ENCODE data around the gene HORMAD2. TPM values are rescaled to one million over a fixed set of nuclear protein-coding genes. Genes with fewer than 3 reads are reported as not detected.
A peak's percentile ranks its signal among the peaks of the same experiment; 100 is the strongest.

Gene HORMAD2
- total RNA-seq, 1 donor from 2014 or later = not detected

DNA sequence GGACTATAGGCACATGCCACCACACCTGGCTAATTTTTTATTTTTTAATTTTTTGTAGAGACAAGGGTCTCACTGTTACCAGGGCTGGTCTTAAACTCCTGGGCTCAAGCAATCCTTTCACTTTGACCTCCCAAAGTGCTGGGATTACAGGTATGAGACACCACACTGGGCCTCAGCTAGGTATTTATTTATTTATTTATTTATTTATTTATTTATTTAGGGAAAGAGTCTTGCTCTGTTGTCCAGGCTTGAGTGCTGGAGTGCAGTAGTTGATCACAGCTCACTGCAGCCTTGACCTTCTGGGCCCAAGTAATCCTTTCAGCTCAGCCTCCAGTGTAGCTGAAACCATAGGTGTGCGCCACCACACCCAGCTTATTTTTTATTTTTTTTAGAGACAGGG is 43.2 kb downstream of the HORMAD2 start:
- FAIRE-seq = no peak
- TF ChIP-seq EZH2 (IDR thresholded peaks at IDR 0.05; ENCODE audit: insufficient read depth, low read length) = no peak
- TF ChIP-seq, protein P1, sequence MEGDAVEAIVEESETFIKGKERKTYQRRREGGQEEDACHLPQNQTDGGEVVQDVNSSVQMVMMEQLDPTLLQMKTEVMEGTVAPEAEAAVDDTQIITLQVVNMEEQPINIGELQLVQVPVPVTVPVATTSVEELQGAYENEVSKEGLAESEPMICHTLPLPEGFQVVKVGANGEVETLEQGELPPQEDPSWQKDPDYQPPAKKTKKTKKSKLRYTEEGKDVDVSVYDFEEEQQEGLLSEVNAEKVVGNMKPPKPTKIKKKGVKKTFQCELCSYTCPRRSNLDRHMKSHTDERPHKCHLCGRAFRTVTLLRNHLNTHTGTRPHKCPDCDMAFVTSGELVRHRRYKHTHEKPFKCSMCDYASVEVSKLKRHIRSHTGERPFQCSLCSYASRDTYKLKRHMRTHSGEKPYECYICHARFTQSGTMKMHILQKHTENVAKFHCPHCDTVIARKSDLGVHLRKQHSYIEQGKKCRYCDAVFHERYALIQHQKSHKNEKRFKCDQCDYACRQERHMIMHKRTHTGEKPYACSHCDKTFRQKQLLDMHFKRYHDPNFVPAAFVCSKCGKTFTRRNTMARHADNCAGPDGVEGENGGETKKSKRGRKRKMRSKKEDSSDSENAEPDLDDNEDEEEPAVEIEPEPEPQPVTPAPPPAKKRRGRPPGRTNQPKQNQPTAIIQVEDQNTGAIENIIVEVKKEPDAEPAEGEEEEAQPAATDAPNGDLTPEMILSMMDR (IDR thresholded peaks at IDR 0.05; ENCODE audit: insufficient read depth, low read depth, low read length) = no peak
- H2AFZ ChIP-seq (ENCODE audit: low read depth, low read length) = no peak overlapping the region
- no peak overlapping the region for H3K27ac Mint-ChIP-seq (ENCODE audit: unreplicated experiment)
- no peaks in the 10 kb centered on the region for H3K36me3 Mint-ChIP-seq (ENCODE audit: low read depth, unreplicated experiment)
- H3K4me1 ChIP-seq (ENCODE audit: insufficient read depth, low read length) = no peaks in the 10 kb centered on the region
- H3K4me1 Mint-ChIP-seq (ENCODE audit: low read depth, unreplicated experiment) = peaks cover 3% of the 10 kb centered on the region
- H3K79me2 ChIP-seq (ENCODE audit: insufficient read depth, low read length) = no peaks in the 10 kb centered on the region
- no peak overlapping the region for H3K4me2 ChIP-seq (ENCODE audit: low read length)
- no peaks in the 10 kb centered on the region for H3K36me3 ChIP-seq (ENCODE audit: insufficient read depth, low read length)
- no peak overlapping the region for H3K4me3 ChIP-seq (ENCODE audit: insufficient read depth, low read depth, low read length)
- H3K27me3 Mint-ChIP-seq (ENCODE audit: low read depth, unreplicated experiment) = no peaks in the 10 kb centered on the region
- no peak for DNase-seq (ENCODE audit: low read depth)
- H3K27ac ChIP-seq (ENCODE audit: low read depth, low read length) = no peak overlapping the region
- no peak overlapping the region for H3K9ac ChIP-seq (ENCODE audit: low read length)
- H3K9me3 ChIP-seq (ENCODE audit: insufficient read depth, low read depth, low read length) = no peaks in the 10 kb centered on the region
- H4K20me1 ChIP-seq (ENCODE audit: insufficient read depth, low read length) = no peaks in the 10 kb centered on the region
- H3K27me3 ChIP-seq (ENCODE audit: insufficient read depth, low read length) = no peaks in the 10 kb centered on the region
- H3K4me3 Mint-ChIP-seq (ENCODE audit: unreplicated experiment) = no peak overlapping the region
- H3K9me3 Mint-ChIP-seq (ENCODE audit: unreplicated experiment) = no peaks in the 10 kb centered on the region

DNA sequence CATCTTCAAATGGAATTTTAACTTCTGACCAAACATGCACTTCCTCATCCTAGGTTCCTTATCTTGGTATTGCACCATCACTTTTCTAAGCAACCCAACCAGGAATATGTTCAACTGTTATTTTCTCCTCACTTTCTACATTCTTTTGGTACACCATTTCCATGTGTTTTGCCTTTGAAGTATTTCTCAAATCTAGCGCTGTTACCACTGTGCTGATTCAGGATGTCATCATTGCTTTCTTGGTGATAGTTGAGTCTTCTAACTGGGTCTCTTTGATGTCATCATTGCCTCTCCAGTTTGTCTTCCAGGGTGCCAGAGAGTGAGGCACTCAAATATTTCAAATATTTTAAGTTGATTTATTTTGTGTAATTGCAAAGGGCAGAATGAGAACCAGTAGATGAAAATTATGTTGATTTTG is 47.5 kb downstream of the HORMAD2 start:
- no peaks in the 10 kb centered on the region for H3K79me2 ChIP-seq (ENCODE audit: insufficient read depth, low read length)
- no peak overlapping the region for H3K27ac ChIP-seq (ENCODE audit: low read depth, low read length)
- no peak overlapping the region for H3K4me3 Mint-ChIP-seq (ENCODE audit: unreplicated experiment)
- TF ChIP-seq, protein P1 (IDR thresholded peaks at IDR 0.05; ENCODE audit: insufficient read depth, low read depth, low read length) = no peak
- TF ChIP-seq EZH2 (IDR thresholded peaks at IDR 0.05; ENCODE audit: insufficient read depth, low read length) = no peak
- H3K4me1 Mint-ChIP-seq (ENCODE audit: low read depth, unreplicated experiment) = peaks cover 12% of the 10 kb centered on the region
- no peaks in the 10 kb centered on the region for H3K36me3 ChIP-seq (ENCODE audit: insufficient read depth, low read length)
- no peaks in the 10 kb centered on the region for H3K4me1 ChIP-seq (ENCODE audit: insufficient read depth, low read length)
- peak; percentile 90 for DNase-seq (ENCODE audit: low read depth)
- H3K4me2 ChIP-seq (ENCODE audit: low read length) = no peak overlapping the region
- no peaks in the 10 kb centered on the region for H3K9me3 ChIP-seq (ENCODE audit: insufficient read depth, low read depth, low read length)
- no peak overlapping the region for H3K9ac ChIP-seq (ENCODE audit: low read length)
- H4K20me1 ChIP-seq (ENCODE audit: insufficient read depth, low read length) = no peaks in the 10 kb centered on the region
- no peak overlapping the region for H2AFZ ChIP-seq (ENCODE audit: low read depth, low read length)
- no peaks in the 10 kb centered on the region for H3K36me3 Mint-ChIP-seq (ENCODE audit: low read depth, unreplicated experiment)
- no peak overlapping the region for H3K27ac Mint-ChIP-seq (ENCODE audit: unreplicated experiment)
- FAIRE-seq = no peak
- H3K4me3 ChIP-seq (ENCODE audit: insufficient read depth, low read depth, low read length) = no peak overlapping the region
- no peaks in the 10 kb centered on the region for H3K27me3 Mint-ChIP-seq (ENCODE audit: low read depth, unreplicated experiment)
- no peaks in the 10 kb centered on the region for H3K9me3 Mint-ChIP-seq (ENCODE audit: unreplicated experiment)
- no peaks in the 10 kb centered on the region for H3K27me3 ChIP-seq (ENCODE audit: insufficient read depth, low read length)

DNA sequence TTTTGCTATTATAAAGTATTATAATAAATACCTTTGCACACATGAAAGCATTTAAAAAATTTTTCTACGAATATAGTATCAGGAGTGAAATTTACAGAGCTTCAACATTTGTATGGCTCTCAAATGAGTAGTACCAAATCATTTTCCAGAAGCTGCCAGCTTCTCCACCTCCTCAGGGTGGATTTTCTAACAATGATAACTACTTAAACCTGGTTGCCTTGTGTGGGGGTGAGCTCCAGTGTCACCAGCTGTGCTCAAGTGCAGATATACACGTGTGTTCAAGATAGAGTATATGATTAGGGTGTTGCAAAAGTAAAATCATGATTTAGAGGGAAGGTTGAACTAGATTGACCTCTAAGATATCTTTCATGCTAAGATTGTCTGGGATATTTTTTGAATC is 48.2 kb downstream of the HORMAD2 start:
- Mint-ChIP-seq H3K9me3 (ENCODE audit: unreplicated experiment) (no peaks in the 10 kb centered on the region), H3K4me1 (ENCODE audit: low read depth, unreplicated experiment) (peaks cover 12% of the 10 kb centered on the region), H3K27me3 (ENCODE audit: low read depth, unreplicated experiment) (no peaks in the 10 kb centered on the region), H3K36me3 (ENCODE audit: low read depth, unreplicated experiment) (no peaks in the 10 kb centered on the region), H3K27ac (ENCODE audit: unreplicated experiment) (no peak overlapping the region), H3K4me3 (ENCODE audit: unreplicated experiment) (no peak overlapping the region)
- no peak overlapping the region for H3K9ac ChIP-seq (ENCODE audit: low read length)
- no peaks in the 10 kb centered on the region for H3K9me3 ChIP-seq (ENCODE audit: insufficient read depth, low read depth, low read length)
- no peaks in the 10 kb centered on the region for H3K4me1 ChIP-seq (ENCODE audit: insufficient read depth, low read length)
- H2AFZ ChIP-seq (ENCODE audit: low read depth, low read length) = no peak overlapping the region
- H4K20me1 ChIP-seq (ENCODE audit: insufficient read depth, low read length) = no peaks in the 10 kb centered on the region
- H3K27me3 ChIP-seq (ENCODE audit: insufficient read depth, low read length) = no peaks in the 10 kb centered on the region
- FAIRE-seq (no peak), DNase-seq (ENCODE audit: low read depth) (no peak)
- H3K79me2 ChIP-seq (ENCODE audit: insufficient read depth, low read length) = no peaks in the 10 kb centered on the region
- H3K27ac ChIP-seq (ENCODE audit: low read depth, low read length) = no peak overlapping the region
- no peak for TF ChIP-seq EZH2 (IDR thresholded peaks at IDR 0.05; ENCODE audit: insufficient read depth, low read length)
- TF ChIP-seq, protein P1 (IDR thresholded peaks at IDR 0.05; ENCODE audit: insufficient read depth, low read depth, low read length) = no peak
- no peak overlapping the region for H3K4me3 ChIP-seq (ENCODE audit: insufficient read depth, low read depth, low read length)
- no peak overlapping the region for H3K4me2 ChIP-seq (ENCODE audit: low read length)
- H3K36me3 ChIP-seq (ENCODE audit: insufficient read depth, low read length) = no peaks in the 10 kb centered on the region
